ENCODE measurements around the gene ZNF738. TPM values are rescaled to one million over a fixed set of nuclear protein-coding genes. Genes with fewer than 3 reads are reported as not detected.
A peak's percentile ranks its signal among the peaks of the same experiment; 100 is the strongest.

ZNF738 gene
- total and polyA plus RNA-seq, 2 donors (not counting 3 experiments of a cell fraction or from before 2014, with no cell fraction given): 10.1 to 14.8 TPM

- no peaks in the 10 kb centered on the region for H3K27me3 ChIP-seq (ENCODE audit: control insufficient read depth in 2 of 2, insufficient read depth in 2 of 2, low read length in 2 of 2)
- H3K79me2 ChIP-seq (ENCODE audit: control insufficient read depth, insufficient read depth, low read length): peaks cover 36% of the 10 kb centered on the region
- peak overlapping the region; percentile 84 for H3K4me2 ChIP-seq (ENCODE audit: insufficient read depth, low read length)
- H3K9me1 ChIP-seq (replicated peaks; ENCODE audit: control insufficient read depth, extremely low read depth, insufficient read depth, low read length): no peaks in the 10 kb centered on the region
- BruUV-seq (replicated peaks): no TSS peak
- H2AFZ ChIP-seq (ENCODE audit: low read depth, low read length): peak overlapping the region; percentile 99
- H3K4me1 ChIP-seq (ENCODE audit: control insufficient read depth, extremely low read depth, insufficient read depth, low read length): peaks cover 6% of the 10 kb centered on the region
- H3K36me3 ChIP-seq (ENCODE audit: control insufficient read depth in 2 of 2, extremely low read depth in 1 of 2, insufficient read depth in 2 of 2, low read length in 2 of 2): no peaks in the 10 kb centered on the region
- dilution Hi-C loops (cut with MboI; ENCODE audit: extremely low pct_ligation_motif_present, low sequenced_read_pairs) (no loop called here), intact Hi-C loops (cut with micrococcal nuclease) (loop anchor here (10.0 kb wide), 1 partner anchor 184 kb away; the partner anchor contains the start of gene ZNF431)
- ChIA-PET POLR2A (interaction anchor here (1.3 to 1.4 kb wide), 2 partner anchors 9 to 69 kb away, joined by 3 to 5 read pairs; partner anchors contain the start of gene ZNF493), CTCF (interaction anchor here (1.1 to 1.5 kb wide), 3 partner anchors 11 to 15 kb away, joined by 4 to 5 read pairs (median 5); no protein-coding TSS in a partner anchor)
- FAIRE-seq (no peak), DNase-seq (ENCODE audit: low read depth, low spot score) (no peak)
- peak overlapping the region; percentile 58 to 95 (median 93) for H3K4me3 ChIP-seq (replicated peaks in 1 of 3; ENCODE audit: insufficient read depth in 1 of 3, low read depth in 1 of 3, low read length in 3 of 3)
- H3K27ac ChIP-seq (ENCODE audit: insufficient read depth, low read depth, low read length): peak overlapping the region; percentile 96
- H4K20me1 ChIP-seq (replicated peaks; ENCODE audit: control insufficient read depth, extremely low read depth, insufficient read depth, low read length): no peaks in the 10 kb centered on the region
- TF ChIP-seq MYC (IDR thresholded peaks at IDR 0.05; ENCODE audit: low read depth, low read length) (no peak), MAX (IDR thresholded peaks at IDR 0.05; ENCODE audit: insufficient read depth, insufficient read length) (no peak), POLR2A (IDR thresholded peaks at IDR 0.05; ENCODE audit: low read depth, low read length) (no peak), POLR2AphosphoS5 (IDR thresholded peaks at IDR 0.05; ENCODE audit: insufficient read depth, low read depth, low read length) (no peak), EZH2 (IDR thresholded peaks at IDR 0.05; ENCODE audit: borderline replicate concordance, low read depth, low read length, severe bottlenecking) (no peak), JUN (IDR thresholded peaks at IDR 0.05; ENCODE audit: borderline replicate concordance, insufficient read depth, insufficient read length, low read depth) (no peak), CTCF (IDR thresholded peaks at IDR 0.05; ENCODE audit: extremely low read depth in 1 of 2, insufficient read depth in 1 of 2, low read depth in 1 of 2, low read length in 2 of 2) (no peak), FOS (IDR thresholded peaks at IDR 0.05; ENCODE audit: borderline replicate concordance, insufficient read depth, low read length) (no peak), GATA2 (IDR thresholded peaks at IDR 0.05; ENCODE audit: insufficient read depth, insufficient read length, low read depth, low read length) (no peak)
- no peaks in the 10 kb centered on the region for H3K9me3 ChIP-seq (replicated peaks; ENCODE audit: control insufficient read depth, insufficient read depth, low read length)
- H3K9ac ChIP-seq (replicated peaks; ENCODE audit: extremely low read depth, insufficient read depth, low read length): peak overlapping the region; percentile 99
Observed at GRCh38 chr19:21328406-21328805, 30.4 kb upstream of the ZNF738 start.
